ENCODE data around the gene SLC7A14. TPM values are rescaled to one million over a fixed set of nuclear protein-coding genes. Genes with fewer than 3 reads are reported as not detected.

SLC7A14 gene
- total and polyA plus RNA-seq, 4 donors = 0.01 to 0.06 (median 0.03) TPM; not detected in 1

DNA sequence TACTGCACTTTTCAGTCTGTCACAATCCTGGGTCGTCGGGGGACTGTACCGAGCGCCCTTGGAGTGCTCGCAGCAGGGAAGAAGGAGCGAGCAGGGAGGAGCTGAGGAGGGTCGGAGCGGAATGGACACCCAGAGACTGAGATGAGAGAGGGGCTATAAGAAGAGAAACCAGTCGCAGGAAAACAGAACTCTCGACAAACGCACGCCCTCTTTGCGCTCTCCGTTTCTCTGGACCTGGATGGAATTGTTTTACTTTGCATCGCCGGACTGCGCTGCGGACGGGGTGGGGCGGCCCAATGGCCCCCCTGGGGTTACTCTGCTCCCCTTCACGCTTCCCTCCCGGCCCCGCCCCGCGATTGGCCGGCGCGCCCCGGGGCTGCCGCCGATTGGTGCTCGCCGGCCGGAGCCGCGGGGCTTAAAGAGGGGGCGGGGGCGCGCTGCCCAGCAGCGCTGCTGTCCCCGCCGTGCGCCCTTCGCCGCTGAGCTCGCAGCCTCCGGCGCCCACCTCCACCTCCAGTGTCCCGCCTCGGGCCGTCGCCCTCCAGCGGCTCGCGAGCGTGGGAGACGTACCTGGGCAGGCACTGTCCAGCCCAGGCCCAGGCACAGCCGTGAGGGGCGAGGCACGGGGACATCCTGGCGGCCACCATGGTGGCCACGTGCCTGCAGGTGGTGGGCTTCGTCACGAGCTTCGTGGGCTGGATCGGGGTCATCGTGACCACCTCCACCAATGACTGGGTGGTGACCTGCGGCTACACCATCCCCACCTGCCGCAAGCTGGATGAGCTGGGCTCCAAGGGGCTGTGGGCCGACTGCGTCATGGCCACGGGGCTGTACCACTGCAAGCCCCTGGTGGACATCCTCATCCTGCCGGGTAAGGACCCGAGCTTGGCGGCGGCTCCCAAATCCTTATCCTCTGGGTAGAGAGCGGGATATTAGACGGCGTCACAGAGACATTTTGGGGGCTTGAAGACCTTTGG lies 167.2 kb downstream of the SLC7A14 start, which contains the start of gene CLDN11:
Gene CLDN11 (plus strand): TSS at position 447 of the 977 bp plus-strand sequence. CDS start 199 bp downstream, at position 646.
- WGBS, 2 donors = 4 to 6% methylated on average over 75 to 79 of the region's 79 CpGs
- H3K4me1 ChIP-seq (ENCODE audit: control insufficient read depth in 5 of 5, insufficient read depth in 5 of 5, low read length in 5 of 5) = peaks cover 0 to 20% (median 5%) of the 10 kb centered on the region in 5 donors
- peak within 1 kb of the TSS; percentile 38 for H3K4me3 ChIP-seq
- peaks cover 4 to 12% (median 7%) of the 10 kb centered on the region in 3 donors for H3K27me3 ChIP-seq (ENCODE audit: control insufficient read depth in 3 of 3, insufficient read depth in 3 of 3, low read length in 2 of 3)
- TF ChIP-seq, protein P1, sequence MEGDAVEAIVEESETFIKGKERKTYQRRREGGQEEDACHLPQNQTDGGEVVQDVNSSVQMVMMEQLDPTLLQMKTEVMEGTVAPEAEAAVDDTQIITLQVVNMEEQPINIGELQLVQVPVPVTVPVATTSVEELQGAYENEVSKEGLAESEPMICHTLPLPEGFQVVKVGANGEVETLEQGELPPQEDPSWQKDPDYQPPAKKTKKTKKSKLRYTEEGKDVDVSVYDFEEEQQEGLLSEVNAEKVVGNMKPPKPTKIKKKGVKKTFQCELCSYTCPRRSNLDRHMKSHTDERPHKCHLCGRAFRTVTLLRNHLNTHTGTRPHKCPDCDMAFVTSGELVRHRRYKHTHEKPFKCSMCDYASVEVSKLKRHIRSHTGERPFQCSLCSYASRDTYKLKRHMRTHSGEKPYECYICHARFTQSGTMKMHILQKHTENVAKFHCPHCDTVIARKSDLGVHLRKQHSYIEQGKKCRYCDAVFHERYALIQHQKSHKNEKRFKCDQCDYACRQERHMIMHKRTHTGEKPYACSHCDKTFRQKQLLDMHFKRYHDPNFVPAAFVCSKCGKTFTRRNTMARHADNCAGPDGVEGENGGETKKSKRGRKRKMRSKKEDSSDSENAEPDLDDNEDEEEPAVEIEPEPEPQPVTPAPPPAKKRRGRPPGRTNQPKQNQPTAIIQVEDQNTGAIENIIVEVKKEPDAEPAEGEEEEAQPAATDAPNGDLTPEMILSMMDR (IDR thresholded peaks at IDR 0.05; ENCODE audit: control extremely low read depth, extremely low read depth) = no peak
- DNase-seq (peak; percentile 52 to 68 (median 59)), ATAC-seq (ENCODE audit: insufficient read depth, low FRiP score) (peak; percentile 22)
- peaks cover 0 to 1% (median 0%) of the 10 kb centered on the region in 4 donors for H3K9me3 ChIP-seq (ENCODE audit: control insufficient read depth in 4 of 4, insufficient read depth in 3 of 4, low read length in 3 of 4)
- H3K36me3 ChIP-seq (ENCODE audit: control insufficient read depth in 4 of 4, insufficient read depth in 4 of 4, low read length in 4 of 4) = no peaks in the 10 kb centered on the region
- peak within 1 kb of the TSS in 1 of 2 donors; percentile 78 for H3K27ac ChIP-seq (ENCODE audit: low read depth in 1 of 2, low read length in 1 of 2)
- peak within 1 kb of the TSS in 1 of 2 donors; percentile 59 for H3K9ac ChIP-seq (ENCODE audit: insufficient read depth in 1 of 2, low read length in 2 of 2)

DNA sequence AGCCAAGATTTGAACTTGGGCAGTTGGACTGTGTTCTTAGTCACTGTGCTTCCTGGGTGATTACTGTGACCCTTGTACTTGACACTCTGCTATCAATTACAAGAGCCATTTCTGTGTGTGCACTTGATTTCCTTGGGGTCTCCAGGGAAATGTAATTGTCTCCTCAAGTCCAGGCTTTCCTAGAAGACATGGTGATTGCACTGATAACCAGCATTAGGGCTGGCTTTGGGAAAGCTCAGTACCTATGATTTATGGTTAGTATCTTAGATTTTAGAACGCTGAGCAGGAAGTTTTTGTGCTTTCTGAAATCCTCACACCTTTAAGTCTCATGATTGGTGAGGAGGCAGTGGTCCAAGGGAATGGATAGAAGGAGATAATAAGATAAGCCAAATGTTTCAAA lies 168.8 kb downstream of the SLC7A14 start:
- H3K9ac ChIP-seq (ENCODE audit: insufficient read depth in 1 of 2, low read length in 2 of 2) = no peak overlapping the region
- no peak overlapping the region for H3K4me3 ChIP-seq
- H3K27me3 ChIP-seq (ENCODE audit: control insufficient read depth in 3 of 3, insufficient read depth in 3 of 3, low read length in 2 of 3) = peaks cover 4 to 12% (median 7%) of the 10 kb centered on the region in 3 donors
- H3K27ac ChIP-seq (ENCODE audit: low read depth in 1 of 2, low read length in 1 of 2) = no peak overlapping the region
- H3K36me3 ChIP-seq (ENCODE audit: control insufficient read depth in 4 of 4, insufficient read depth in 4 of 4, low read length in 4 of 4) = no peaks in the 10 kb centered on the region
- TF ChIP-seq, protein P1 (IDR thresholded peaks at IDR 0.05; ENCODE audit: control extremely low read depth, extremely low read depth) = no peak
- peaks cover 0 to 20% (median 5%) of the 10 kb centered on the region in 5 donors for H3K4me1 ChIP-seq (ENCODE audit: control insufficient read depth in 5 of 5, insufficient read depth in 5 of 5, low read length in 5 of 5)
- H3K9me3 ChIP-seq (ENCODE audit: control insufficient read depth in 4 of 4, insufficient read depth in 3 of 4, low read length in 3 of 4) = peaks cover 0 to 1% (median 0%) of the 10 kb centered on the region in 4 donors
- DNase-seq = no peak
- WGBS, 2 donors = 50 to 65% methylated on average over 1 of the region's 1 CpG
- ATAC-seq (ENCODE audit: insufficient read depth, low FRiP score) = no peak

DNA sequence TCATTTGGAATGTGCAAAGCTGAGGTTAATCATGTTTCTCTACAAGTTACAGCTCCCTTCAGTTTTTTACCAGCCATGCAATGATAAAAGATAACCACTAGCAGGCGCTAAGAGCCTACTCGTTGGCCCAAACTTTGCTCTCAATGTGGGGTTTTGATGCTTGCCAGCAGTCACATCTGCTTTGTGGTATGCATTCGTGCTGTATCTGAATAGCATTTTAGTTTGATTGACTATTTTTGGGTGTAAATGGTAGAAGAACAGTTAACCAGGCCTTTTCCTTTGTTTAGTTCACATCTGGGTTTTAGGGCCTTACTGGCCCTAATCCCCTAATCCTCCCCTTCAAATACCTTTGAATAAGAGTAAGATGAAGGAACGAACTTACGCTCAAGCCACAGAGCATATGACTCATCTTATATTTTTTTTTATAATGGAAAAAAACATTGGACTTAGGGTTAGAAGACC lies 171.6 kb downstream of the SLC7A14 start:
- 35 to 39% methylated on average over 5 of the region's 5 CpGs for WGBS, 2 donors
- peaks cover 0 to 12% (median 5%) of the 10 kb centered on the region in 5 donors for H3K4me1 ChIP-seq (ENCODE audit: control insufficient read depth in 5 of 5, insufficient read depth in 5 of 5, low read length in 5 of 5)
- H3K27me3 ChIP-seq (ENCODE audit: control insufficient read depth in 3 of 3, insufficient read depth in 3 of 3, low read length in 2 of 3) = peaks cover 4 to 11% (median 5%) of the 10 kb centered on the region in 3 donors
- no peaks in the 10 kb centered on the region for H3K36me3 ChIP-seq (ENCODE audit: control insufficient read depth in 4 of 4, insufficient read depth in 4 of 4, low read length in 4 of 4)
- TF ChIP-seq, protein P1 (IDR thresholded peaks at IDR 0.05; ENCODE audit: control extremely low read depth, extremely low read depth) = peak; percentile 77
- peak; percentile 77 to 88 (median 87) for DNase-seq
- H3K9me3 ChIP-seq (ENCODE audit: control insufficient read depth in 4 of 4, insufficient read depth in 3 of 4, low read length in 3 of 4) = no peaks in the 10 kb centered on the region
- ATAC-seq (ENCODE audit: insufficient read depth, low FRiP score) = no peak
- H3K4me3 ChIP-seq = no peak overlapping the region
- H3K27ac ChIP-seq (ENCODE audit: low read depth in 1 of 2, low read length in 1 of 2) = no peak overlapping the region
- no peak overlapping the region for H3K9ac ChIP-seq (ENCODE audit: insufficient read depth in 1 of 2, low read length in 2 of 2)

Measured in lung (tissue), 12 donors.